Measurements from ENCODE around the gene PDE10A.

Gene PDE10A

GRCh38 chr6:165446331-165446730 lies 216.7 kb downstream of the PDE10A start:
- H3K4me3 ChIP-seq (replicated peaks; ENCODE audit: insufficient read depth, low read length) = no peak overlapping the region
- no peak overlapping the region for H3K27ac ChIP-seq (replicated peaks)
- no peaks in the 10 kb centered on the region for H3K27me3 ChIP-seq (ENCODE audit: insufficient read depth, poor library complexity, severe bottlenecking)
- TF ChIP-seq, protein P1, sequence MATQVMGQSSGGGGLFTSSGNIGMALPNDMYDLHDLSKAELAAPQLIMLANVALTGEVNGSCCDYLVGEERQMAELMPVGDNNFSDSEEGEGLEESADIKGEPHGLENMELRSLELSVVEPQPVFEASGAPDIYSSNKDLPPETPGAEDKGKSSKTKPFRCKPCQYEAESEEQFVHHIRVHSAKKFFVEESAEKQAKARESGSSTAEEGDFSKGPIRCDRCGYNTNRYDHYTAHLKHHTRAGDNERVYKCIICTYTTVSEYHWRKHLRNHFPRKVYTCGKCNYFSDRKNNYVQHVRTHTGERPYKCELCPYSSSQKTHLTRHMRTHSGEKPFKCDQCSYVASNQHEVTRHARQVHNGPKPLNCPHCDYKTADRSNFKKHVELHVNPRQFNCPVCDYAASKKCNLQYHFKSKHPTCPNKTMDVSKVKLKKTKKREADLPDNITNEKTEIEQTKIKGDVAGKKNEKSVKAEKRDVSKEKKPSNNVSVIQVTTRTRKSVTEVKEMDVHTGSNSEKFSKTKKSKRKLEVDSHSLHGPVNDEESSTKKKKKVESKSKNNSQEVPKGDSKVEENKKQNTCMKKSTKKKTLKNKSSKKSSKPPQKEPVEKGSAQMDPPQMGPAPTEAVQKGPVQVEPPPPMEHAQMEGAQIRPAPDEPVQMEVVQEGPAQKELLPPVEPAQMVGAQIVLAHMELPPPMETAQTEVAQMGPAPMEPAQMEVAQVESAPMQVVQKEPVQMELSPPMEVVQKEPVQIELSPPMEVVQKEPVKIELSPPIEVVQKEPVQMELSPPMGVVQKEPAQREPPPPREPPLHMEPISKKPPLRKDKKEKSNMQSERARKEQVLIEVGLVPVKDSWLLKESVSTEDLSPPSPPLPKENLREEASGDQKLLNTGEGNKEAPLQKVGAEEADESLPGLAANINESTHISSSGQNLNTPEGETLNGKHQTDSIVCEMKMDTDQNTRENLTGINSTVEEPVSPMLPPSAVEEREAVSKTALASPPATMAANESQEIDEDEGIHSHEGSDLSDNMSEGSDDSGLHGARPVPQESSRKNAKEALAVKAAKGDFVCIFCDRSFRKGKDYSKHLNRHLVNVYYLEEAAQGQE (IDR thresholded peaks at IDR 0.05; ENCODE audit: insufficient replicate concordance, low read depth) = no peak
- TF ChIP-seq POLR2AphosphoS5 (IDR thresholded peaks at IDR 0.05; ENCODE audit: low read depth) (no peak), SPI1 (IDR thresholded peaks at IDR 0.05; ENCODE audit: borderline replicate concordance, low read depth) (no peak), GABPA (IDR thresholded peaks at IDR 0.05; ENCODE audit: low read depth) (no peak)
- TF ChIP-seq, protein P2, sequence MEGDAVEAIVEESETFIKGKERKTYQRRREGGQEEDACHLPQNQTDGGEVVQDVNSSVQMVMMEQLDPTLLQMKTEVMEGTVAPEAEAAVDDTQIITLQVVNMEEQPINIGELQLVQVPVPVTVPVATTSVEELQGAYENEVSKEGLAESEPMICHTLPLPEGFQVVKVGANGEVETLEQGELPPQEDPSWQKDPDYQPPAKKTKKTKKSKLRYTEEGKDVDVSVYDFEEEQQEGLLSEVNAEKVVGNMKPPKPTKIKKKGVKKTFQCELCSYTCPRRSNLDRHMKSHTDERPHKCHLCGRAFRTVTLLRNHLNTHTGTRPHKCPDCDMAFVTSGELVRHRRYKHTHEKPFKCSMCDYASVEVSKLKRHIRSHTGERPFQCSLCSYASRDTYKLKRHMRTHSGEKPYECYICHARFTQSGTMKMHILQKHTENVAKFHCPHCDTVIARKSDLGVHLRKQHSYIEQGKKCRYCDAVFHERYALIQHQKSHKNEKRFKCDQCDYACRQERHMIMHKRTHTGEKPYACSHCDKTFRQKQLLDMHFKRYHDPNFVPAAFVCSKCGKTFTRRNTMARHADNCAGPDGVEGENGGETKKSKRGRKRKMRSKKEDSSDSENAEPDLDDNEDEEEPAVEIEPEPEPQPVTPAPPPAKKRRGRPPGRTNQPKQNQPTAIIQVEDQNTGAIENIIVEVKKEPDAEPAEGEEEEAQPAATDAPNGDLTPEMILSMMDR (IDR thresholded peaks at IDR 0.05; ENCODE audit: insufficient read depth, low read length) = no peak
- no peak for DNase-seq (ENCODE audit: low read depth in 1 of 2, low spot score in 1 of 2)

GRCh38 chr6:165443462-165443861 lies 219.6 kb downstream of the PDE10A start:
- Histone ChIP-seq H3K27me3 (ENCODE audit: insufficient read depth, poor library complexity, severe bottlenecking) (peaks cover 3% of the 10 kb centered on the region), H3K27ac (replicated peaks) (no peak overlapping the region), H3K4me3 (replicated peaks; ENCODE audit: insufficient read depth, low read length) (no peak overlapping the region)
- no peak for DNase-seq (ENCODE audit: low read depth in 1 of 2, low spot score in 1 of 2)
- no peak for TF ChIP-seq SPI1 (IDR thresholded peaks at IDR 0.05; ENCODE audit: borderline replicate concordance, low read depth)
- TF ChIP-seq, protein P1 (IDR thresholded peaks at IDR 0.05; ENCODE audit: insufficient replicate concordance, low read depth) = no peak
- TF ChIP-seq, protein P2 (IDR thresholded peaks at IDR 0.05; ENCODE audit: insufficient read depth, low read length) = no peak
- no peak for TF ChIP-seq POLR2AphosphoS5 (IDR thresholded peaks at IDR 0.05; ENCODE audit: low read depth)
- TF ChIP-seq GABPA (IDR thresholded peaks at IDR 0.05; ENCODE audit: low read depth) = no peak

GRCh38 chr6:165441181-165441580 lies 221.9 kb downstream of the PDE10A start:
- TF ChIP-seq, protein P2 (IDR thresholded peaks at IDR 0.05; ENCODE audit: insufficient read depth, low read length) = no peak
- TF ChIP-seq, protein P1 (IDR thresholded peaks at IDR 0.05; ENCODE audit: insufficient replicate concordance, low read depth) = no peak
- no peak overlapping the region for H3K4me3 ChIP-seq (replicated peaks; ENCODE audit: insufficient read depth, low read length)
- peaks cover 3% of the 10 kb centered on the region for H3K27me3 ChIP-seq (ENCODE audit: insufficient read depth, poor library complexity, severe bottlenecking)
- no peak overlapping the region for H3K27ac ChIP-seq (replicated peaks)
- no peak for DNase-seq (ENCODE audit: low read depth in 1 of 2, low spot score in 1 of 2)

Data from HL-60 (cell line).